WERI-Rb-1 (cell line): ENCODE results near the gene NASP.

ENCODE experiments used
- DNase-seq: peaks from one replicate; pipeline ENCODE4 v3.0.0-alpha.2; 2020
- H3K27ac ChIP-seq: fragments of 250-450 bp; sonication (Bioruptor Pico); 2 replicates; pipeline ENCODE4 v1.5.1; 2020; ENCODE audit warnings: mild to moderate bottlenecking, moderate library complexity
- H3K27me3 ChIP-seq: fragments of 250-450 bp; sonication (Bioruptor Pico); 2 replicates; pipeline ENCODE4 v1.5.1; 2021; ENCODE audit warnings: mild to moderate bottlenecking, low read depth, moderate library complexity; ENCODE audit not compliant: insufficient read depth, severe bottlenecking
- H3K36me3 ChIP-seq: fragments of 250-450 bp; sonication (Bioruptor Pico); 2 replicates; pipeline ENCODE4 v1.5.1; 2020; ENCODE audit warnings: mild to moderate bottlenecking, moderate library complexity
- H3K4me3 ChIP-seq: 2 replicates; pipeline ENCODE4 v1.5.1; 2011; ENCODE audit warnings: low read depth, mild to moderate bottlenecking, control low read depth, low read length
- H3K9me3 ChIP-seq: fragments of 250-450 bp; sonication (Bioruptor Pico); 2 replicates; pipeline ENCODE4 v1.5.1; 2021; ENCODE audit warnings: mild to moderate bottlenecking, moderate library complexity; ENCODE audit not compliant: severe bottlenecking
- CTCF ChIP-seq: IDR thresholded peaks from 2 replicates; pipeline ENCODE4 v1.5.1; 2011; ENCODE audit warnings: low read depth, mild to moderate bottlenecking, control low read depth, inconsistent platforms, low read length

Gene NASP

GRCh38 chr1:45543581-45544417 lies 40.0 kb upstream of the NASP start:
- Histone ChIP-seq H3K4me3 (no peak overlapping the region), H3K27ac (no peak overlapping the region), H3K9me3 (no peaks in the 10 kb centered on the region), H3K27me3 (no peaks in the 10 kb centered on the region), H3K36me3 (no peaks in the 10 kb centered on the region)
- TF ChIP-seq CTCF = no peak
- no peak for DNase-seq

GRCh38 chr1:45544530-45544929 lies 39.3 kb upstream of the NASP start:
- H3K27ac ChIP-seq = no peak overlapping the region
- H3K36me3 ChIP-seq = no peaks in the 10 kb centered on the region
- H3K9me3 ChIP-seq = no peaks in the 10 kb centered on the region
- DNase-seq = no peak
- H3K4me3 ChIP-seq = no peak overlapping the region
- TF ChIP-seq CTCF = no peak
- no peaks in the 10 kb centered on the region for H3K27me3 ChIP-seq

- no peaks in the 10 kb centered on the region for H3K27me3 ChIP-seq
- H3K36me3 ChIP-seq = no peaks in the 10 kb centered on the region
- H3K4me3 ChIP-seq = no peak overlapping the region
- H3K27ac ChIP-seq = no peak overlapping the region
- no peak for DNase-seq
- no peaks in the 10 kb centered on the region for H3K9me3 ChIP-seq
- TF ChIP-seq CTCF = no peak
Measured at GRCh38 chr1:45545019-45545493, 38.8 kb upstream of the NASP start.

GRCh38 chr1:45545553-45546310 lies 38.1 kb upstream of the NASP start:
- H3K27ac ChIP-seq = no peak overlapping the region
- H3K36me3 ChIP-seq = no peaks in the 10 kb centered on the region
- H3K9me3 ChIP-seq = no peaks in the 10 kb centered on the region
- H3K4me3 ChIP-seq = no peak overlapping the region
- no peaks in the 10 kb centered on the region for H3K27me3 ChIP-seq
- no peak for TF ChIP-seq CTCF
- no peak for DNase-seq

GRCh38 chr1:45550401-45551351 lies 33.2 kb upstream of the NASP start, which contains the start of gene AKR1A1:
AKR1A1 (plus strand) TSS chr1:45550826; CDS start chr1:45561795, 10,969 bp downstream.
- TF ChIP-seq CTCF = no peak
- H3K27ac ChIP-seq = peak within 1 kb of the TSS; percentile 84
- H3K27me3 ChIP-seq = no peaks in the 10 kb centered on the region
- H3K4me3 ChIP-seq = peak within 1 kb of the TSS; percentile 90
- peaks cover 42% of the 10 kb centered on the region for H3K36me3 ChIP-seq
- H3K9me3 ChIP-seq = no peaks in the 10 kb centered on the region
- DNase-seq = peak; percentile 92
